ENCODE results near the gene KCNJ18. TPM values are rescaled to one million over a fixed set of nuclear protein-coding genes. Genes with fewer than 3 reads are reported as not detected.
"Not testable (repeated sequence)": the region's sequence is repeated elsewhere in the genome, so short reads cannot be mapped to it uniquely, and the experiment has no call there.

The KCNJ18 gene
- total and polyA plus RNA-seq, 2 of the 13 experiments (the other 11 are each of a cell fraction or from before 2014, with no cell fraction given), result not detected

DNA sequence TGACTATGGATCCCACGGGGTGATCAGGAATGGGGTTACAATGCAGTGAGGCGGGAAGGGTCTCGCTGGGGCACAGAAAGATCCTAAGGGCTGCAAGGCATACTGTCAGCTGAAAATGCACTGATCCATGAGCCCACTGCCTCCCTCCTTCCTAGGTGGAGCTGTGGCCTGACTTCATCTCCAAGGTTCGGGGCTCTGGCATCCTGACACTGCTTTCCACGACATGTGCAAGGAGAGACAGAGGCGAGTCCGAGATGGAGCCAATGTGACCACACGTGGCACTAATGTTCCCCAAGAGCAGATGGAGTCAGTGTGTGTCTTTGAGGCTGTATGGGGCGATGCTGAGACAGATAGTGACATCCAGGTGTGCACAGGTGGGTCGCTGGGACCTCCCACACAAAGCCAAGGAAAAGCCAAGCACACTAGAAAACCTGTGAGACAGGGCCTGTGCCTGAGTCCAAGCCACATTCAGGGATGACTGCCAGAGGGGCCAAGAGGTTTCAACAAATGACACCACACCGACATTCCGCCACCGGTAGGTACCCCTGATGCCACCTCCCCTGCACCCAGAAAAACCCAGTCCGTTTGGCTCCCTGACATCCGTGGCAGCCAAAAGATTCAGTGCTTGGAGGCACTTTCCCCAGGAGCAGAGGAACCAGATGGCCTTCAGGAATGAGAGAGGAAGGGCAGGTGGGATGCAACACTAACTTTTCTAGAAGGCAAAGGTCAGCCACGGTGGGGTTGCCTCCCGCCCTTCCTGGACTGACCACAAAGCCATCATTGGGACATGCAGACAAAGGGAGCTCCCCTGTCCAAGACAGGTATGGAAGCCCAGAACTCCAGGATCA is 17.2 kb upstream of the KCNJ18 start:
- intact Hi-C loops (cut with micrococcal nuclease; ENCODE audit: unreplicated experiment); H2AFZ ChIP-seq (ENCODE audit: low read length); H3K79me2 ChIP-seq (ENCODE audit: insufficient read depth, low read length); H3K9ac ChIP-seq (ENCODE audit: insufficient read depth, low read depth, low read length); H3K4me3 ChIP-seq (replicated peaks in 1 of 3; ENCODE audit: insufficient read depth in 1 of 3, low read depth in 2 of 3, low read length in 3 of 3); BruUV-seq (replicated peaks); H3K36me3 ChIP-seq (replicated peaks in 1 of 2; ENCODE audit: control insufficient read depth in 1 of 2, insufficient read depth in 2 of 2, low read length in 2 of 2); H3K4me1 ChIP-seq (ENCODE audit: insufficient read depth, low read length); H3K9me3 ChIP-seq (ENCODE audit: low read length); POLR2A ChIA-PET; DNase-seq (ENCODE audit: low spot score); CTCF ChIA-PET (ENCODE audit: low intra/inter-chr PET ratio, low total read pairs); H3K4me2 ChIP-seq (ENCODE audit: low read depth, low read length); H4K20me1 ChIP-seq (ENCODE audit: insufficient read depth, low read length); in situ Hi-C loops (cut with HindIII; ENCODE audit: extremely low pct_ligation_motif_present, low pct_unique_long_range_greater_than_20kb); FAIRE-seq; H3K27ac ChIP-seq (ENCODE audit: extremely low read length, insufficient read depth, low read length); ATAC-seq: not testable (repeated sequence)
- peaks cover 5 to 34% of the 10 kb centered on the region in 2 experiments; a peak in 3 of 5 replicates for H3K27me3 ChIP-seq (ENCODE audit: control insufficient read depth in 1 of 2, insufficient read depth in 2 of 2, low read length in 2 of 2)
- 22% methylated on average over 14 of the region's 17 CpGs for WGBS (ENCODE audit: low lambda C conversion rate)
- TF ChIP-seq, protein P1, sequence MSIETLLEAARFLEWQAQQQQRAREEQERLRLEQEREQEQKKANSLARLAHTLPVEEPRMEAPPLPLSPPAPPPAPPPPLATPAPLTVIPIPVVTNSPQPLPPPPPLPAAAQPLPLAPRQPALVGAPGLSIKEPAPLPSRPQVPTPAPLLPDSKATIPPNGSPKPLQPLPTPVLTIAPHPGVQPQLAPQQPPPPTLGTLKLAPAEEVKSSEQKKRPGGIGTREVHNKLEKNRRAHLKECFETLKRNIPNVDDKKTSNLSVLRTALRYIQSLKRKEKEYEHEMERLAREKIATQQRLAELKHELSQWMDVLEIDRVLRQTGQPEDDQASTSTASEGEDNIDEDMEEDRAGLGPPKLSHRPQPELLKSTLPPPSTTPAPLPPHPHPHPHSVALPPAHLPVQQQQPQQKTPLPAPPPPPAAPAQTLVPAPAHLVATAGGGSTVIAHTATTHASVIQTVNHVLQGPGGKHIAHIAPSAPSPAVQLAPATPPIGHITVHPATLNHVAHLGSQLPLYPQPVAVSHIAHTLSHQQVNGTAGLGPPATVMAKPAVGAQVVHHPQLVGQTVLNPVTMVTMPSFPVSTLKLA (IDR thresholded peaks at IDR 0.05), result 0 out of 2 replicates have a peak, but pooled peaks have one; percentile 7

DNA sequence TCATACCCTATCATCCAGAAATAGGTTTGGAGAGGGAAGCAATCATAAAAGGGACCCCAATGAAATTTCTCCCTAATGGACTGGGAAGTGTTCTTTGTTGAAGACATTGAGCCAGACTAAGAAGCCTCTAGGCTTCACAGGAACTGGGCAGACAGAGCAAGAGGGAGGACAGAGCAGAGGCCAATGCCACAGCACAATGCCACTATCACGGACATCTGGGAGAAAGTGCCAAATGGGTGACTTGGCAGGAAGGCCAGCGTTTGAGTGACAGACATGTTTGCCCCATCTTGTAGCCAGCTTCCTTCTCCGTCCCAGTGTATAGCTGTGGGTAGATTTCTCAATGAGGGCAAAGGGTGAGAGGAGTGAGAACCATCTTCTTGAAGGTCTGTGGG is 16.6 kb upstream of the KCNJ18 start:
- H3K9ac ChIP-seq (ENCODE audit: insufficient read depth, low read depth, low read length); CTCF ChIA-PET (ENCODE audit: low intra/inter-chr PET ratio, low total read pairs); in situ Hi-C loops (cut with HindIII; ENCODE audit: extremely low pct_ligation_motif_present, low pct_unique_long_range_greater_than_20kb); H3K36me3 ChIP-seq (replicated peaks in 1 of 2; ENCODE audit: control insufficient read depth in 1 of 2, insufficient read depth in 2 of 2, low read length in 2 of 2); H3K27ac ChIP-seq (ENCODE audit: extremely low read length, insufficient read depth, low read length); H3K4me2 ChIP-seq (ENCODE audit: low read depth, low read length); H3K79me2 ChIP-seq (ENCODE audit: insufficient read depth, low read length); BruUV-seq (replicated peaks); POLR2A ChIA-PET; H3K4me3 ChIP-seq (replicated peaks in 1 of 3; ENCODE audit: insufficient read depth in 1 of 3, low read depth in 2 of 3, low read length in 3 of 3); ATAC-seq; H3K4me1 ChIP-seq (ENCODE audit: insufficient read depth, low read length); FAIRE-seq; H4K20me1 ChIP-seq (ENCODE audit: insufficient read depth, low read length); DNase-seq (ENCODE audit: low spot score); H2AFZ ChIP-seq (ENCODE audit: low read length); H3K9me3 ChIP-seq (ENCODE audit: low read length); intact Hi-C loops (cut with micrococcal nuclease; ENCODE audit: unreplicated experiment): not testable (repeated sequence)
- peaks cover 5 to 34% of the 10 kb centered on the region in 2 experiments; a peak in 3 of 5 replicates for H3K27me3 ChIP-seq (ENCODE audit: control insufficient read depth in 1 of 2, insufficient read depth in 2 of 2, low read length in 2 of 2)
- WGBS (ENCODE audit: low lambda C conversion rate), result 0% methylated on average over 3 of the region's 3 CpGs

All from HepG2 (cell line).